ENCODE results near the gene PCID2. TPM values are rescaled to one million over a fixed set of nuclear protein-coding genes. Genes with fewer than 3 reads are reported as not detected.
"Not testable (repeated sequence)": the region's sequence is repeated elsewhere in the genome, so short reads cannot be mapped to it uniquely, and the experiment has no call there.

The PCID2 gene
- total and polyA plus RNA-seq, 8 donors: 25.9 to 81.7 (median 40.9) TPM

DNA sequence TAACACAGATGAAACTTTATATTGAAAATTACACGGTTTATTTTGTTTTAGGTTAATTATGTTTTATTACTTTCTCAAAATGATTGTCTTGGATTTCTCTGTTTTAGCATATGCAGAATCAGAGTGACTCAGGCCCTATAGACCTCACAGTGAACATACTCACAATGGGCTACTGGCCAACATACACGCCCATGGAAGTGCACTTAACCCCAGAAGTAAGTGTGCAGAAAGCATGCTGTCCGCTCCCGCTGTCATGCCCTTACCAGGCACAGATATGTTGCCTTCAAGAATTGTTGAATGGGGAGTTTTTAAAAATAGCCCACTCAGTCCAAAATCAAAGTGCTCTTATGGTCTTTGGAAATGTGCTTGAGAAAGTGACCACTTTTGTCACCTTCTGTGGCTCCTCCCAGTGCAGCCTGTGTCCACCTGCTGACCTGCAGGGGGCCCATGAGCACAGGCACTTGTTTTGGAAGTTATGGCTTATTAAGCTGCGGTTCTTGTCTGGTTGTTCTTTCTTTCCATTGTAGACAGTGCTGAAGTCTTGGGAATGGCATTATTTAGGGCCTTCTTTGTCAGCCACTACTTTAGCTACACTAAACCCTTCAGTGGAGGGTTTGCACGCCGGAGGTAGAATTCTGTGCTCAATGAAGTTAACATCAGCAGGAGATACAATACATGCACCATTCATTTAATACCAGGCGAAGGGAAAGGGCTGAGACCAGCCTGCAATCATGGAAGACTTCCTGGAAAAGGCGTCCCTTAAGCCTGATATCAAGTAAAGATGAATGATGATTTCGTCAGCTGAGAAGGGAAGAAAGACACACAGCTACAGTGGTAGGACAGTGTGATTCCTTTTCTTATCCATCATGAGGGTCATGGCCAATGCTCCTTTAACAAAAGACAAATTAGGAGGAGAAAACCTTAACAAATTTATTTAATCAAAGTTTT lies 37.7 kb upstream of the PCID2 start:
- Histone ChIP-seq H3K4me1 (no peaks in the 10 kb centered on the region), H3K27ac (no peak overlapping the region), H3K4me3 (no peak overlapping the region), H3K36me3 (peaks cover 57 to 100% (median 99%) of the 10 kb centered on the region in 4 donors), H3K9me3 (no peaks in the 10 kb centered on the region), H3K27me3 (no peaks in the 10 kb centered on the region)
- 69 to 81% (median 79%) methylated on average over 10 of the region's 10 CpGs for WGBS, 5 donors
- TF ChIP-seq CTCF (IDR thresholded peaks at IDR 0.05) (no peak), POLR2AphosphoS5 (IDR thresholded peaks at IDR 0.05) (no peak), EP300 (IDR thresholded peaks at IDR 0.05) (no peak), POLR2A (IDR thresholded peaks at IDR 0.05) (no peak)
- intact Hi-C loops (cut with DNase I; ENCODE audit: low total_unique reads): no loop called here
- DNase-seq: peak in 1 of 2 donors; percentile 13

DNA sequence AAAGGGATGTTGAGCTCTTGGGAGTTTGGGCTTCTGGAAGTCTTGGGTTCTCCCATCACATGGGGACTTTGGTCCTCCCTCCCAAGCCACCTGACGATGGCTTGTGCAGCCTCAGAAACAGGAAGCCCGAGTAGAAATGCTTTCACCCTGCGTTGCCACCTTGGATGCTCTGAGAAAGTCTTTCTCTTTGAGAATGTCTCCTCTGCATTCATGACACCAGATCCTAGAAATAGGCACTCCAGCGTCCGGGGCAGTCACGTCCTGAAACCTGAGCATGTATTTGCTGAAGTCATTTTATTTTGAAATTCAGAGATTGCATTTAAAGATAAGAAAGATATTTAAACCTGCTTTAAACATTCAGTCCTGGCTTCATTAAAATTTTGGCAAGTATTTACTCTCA lies 35.4 kb upstream of the PCID2 start:
- Histone ChIP-seq H3K27ac (no peak overlapping the region), H3K36me3 (peaks cover 57 to 100% (median 100%) of the 10 kb centered on the region in 4 donors)
- intact Hi-C loops (cut with DNase I; ENCODE audit: low total_unique reads): no loop called here

DNA sequence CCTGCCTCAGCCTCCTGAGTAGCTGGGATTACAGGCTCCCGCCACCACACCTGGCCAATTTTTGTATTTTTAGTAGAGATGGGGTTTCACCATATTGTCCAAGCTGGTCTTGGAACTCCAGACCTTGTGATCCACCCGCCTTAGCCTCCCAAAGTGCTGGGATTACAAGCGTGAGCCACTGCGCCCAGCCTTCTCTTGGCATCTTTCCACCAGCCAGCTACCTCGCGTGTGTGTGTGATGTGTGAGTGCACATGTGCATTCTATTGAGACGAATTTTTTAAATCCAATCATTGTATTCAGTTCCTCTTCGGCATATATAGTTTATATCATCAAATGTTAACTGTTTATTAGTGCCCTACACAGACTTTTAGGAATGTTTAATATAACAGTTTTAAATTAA lies 33.2 kb upstream of the PCID2 start:
- H3K4me3 ChIP-seq; H3K27ac ChIP-seq; H3K9me3 ChIP-seq; DNase-seq; intact Hi-C loops (cut with DNase I; ENCODE audit: low total_unique reads); H3K27me3 ChIP-seq; H3K4me1 ChIP-seq: not testable (repeated sequence)
- 85 to 92% (median 88%) methylated on average over 8 of the region's 8 CpGs for WGBS, 5 donors
- H3K36me3 ChIP-seq: peaks cover 51 to 100% (median 95%) of the 10 kb centered on the region in 4 donors

More for the DNA sequence above, 35.4 kb upstream of the PCID2 start:
- TF ChIP-seq POLR2A (IDR thresholded peaks at IDR 0.05) (no peak), POLR2AphosphoS5 (IDR thresholded peaks at IDR 0.05) (no peak), EP300 (IDR thresholded peaks at IDR 0.05) (no peak), CTCF (IDR thresholded peaks at IDR 0.05) (no peak)
- no peak for DNase-seq
- no peaks in the 10 kb centered on the region for H3K9me3 ChIP-seq
- WGBS, 5 donors: 78 to 89% (median 84%) methylated on average over 6 of the region's 6 CpGs
- no peaks in the 10 kb centered on the region for H3K4me1 ChIP-seq
- no peak overlapping the region for H3K4me3 ChIP-seq
- H3K27me3 ChIP-seq: no peaks in the 10 kb centered on the region

DNA sequence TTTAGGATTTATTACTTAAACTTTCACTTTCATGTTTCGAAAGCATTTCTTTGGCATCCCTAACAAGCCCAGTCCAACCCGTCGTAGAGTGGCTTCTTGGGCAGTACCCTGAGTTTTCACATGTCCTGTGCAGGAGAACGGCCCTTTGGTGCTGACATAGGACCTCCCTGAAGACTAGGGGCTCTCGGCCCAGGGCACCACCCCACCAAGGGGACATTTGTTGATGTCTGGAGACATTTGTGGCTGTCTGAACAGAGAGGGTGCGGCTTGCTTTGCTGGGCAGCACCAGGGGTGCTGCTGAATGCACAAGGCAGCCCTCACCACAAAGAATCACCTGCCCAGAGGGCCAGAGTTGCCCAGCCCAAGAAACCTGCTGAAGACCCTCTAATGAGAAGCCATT lies 31.5 kb upstream of the PCID2 start:
- no peaks in the 10 kb centered on the region for H3K27me3 ChIP-seq
- H3K4me3 ChIP-seq: no peak overlapping the region
- DNase-seq: no peak
- H3K9me3 ChIP-seq: no peaks in the 10 kb centered on the region
- WGBS, 5 donors: 85 to 95% (median 88%) methylated on average over 6 of the region's 6 CpGs
- intact Hi-C loops (cut with DNase I; ENCODE audit: low total_unique reads): no loop called here
- peaks cover 41 to 98% (median 94%) of the 10 kb centered on the region in 4 donors for H3K36me3 ChIP-seq
- TF ChIP-seq EP300 (IDR thresholded peaks at IDR 0.05): no peak
- TF ChIP-seq CTCF (IDR thresholded peaks at IDR 0.05): no peak
- TF ChIP-seq POLR2AphosphoS5 (IDR thresholded peaks at IDR 0.05): no peak
- no peak for TF ChIP-seq POLR2A (IDR thresholded peaks at IDR 0.05)
- no peaks in the 10 kb centered on the region for H3K4me1 ChIP-seq
- no peak overlapping the region for H3K27ac ChIP-seq

GRCh38 chr13:113239357-113239756 lies 30.9 kb upstream of the PCID2 start:
- intact Hi-C loops (cut with DNase I; ENCODE audit: low total_unique reads): no loop called here
- H3K4me3 ChIP-seq: no peak overlapping the region
- no peaks in the 10 kb centered on the region for H3K4me1 ChIP-seq
- no peak for DNase-seq
- TF ChIP-seq POLR2A (IDR thresholded peaks at IDR 0.05): no peak
- TF ChIP-seq CTCF (IDR thresholded peaks at IDR 0.05): no peak
- no peak for TF ChIP-seq POLR2AphosphoS5 (IDR thresholded peaks at IDR 0.05)
- TF ChIP-seq EP300 (IDR thresholded peaks at IDR 0.05): no peak
- no peak overlapping the region for H3K27ac ChIP-seq
- 83 to 95% (median 91%) methylated on average over 14 to 15 of the region's 15 CpGs for whole genome bisulfite sequencing, 5 donors
- H3K36me3 ChIP-seq: peaks cover 37 to 98% (median 94%) of the 10 kb centered on the region in 4 donors
- no peaks in the 10 kb centered on the region for H3K9me3 ChIP-seq
- H3K27me3 ChIP-seq: no peaks in the 10 kb centered on the region

Measured in stomach (tissue), 9 donors.